ENCODE data around the gene ZDHHC14. TPM values are rescaled to one million over a fixed set of nuclear protein-coding genes. Genes with fewer than 3 reads are reported as not detected.

ZDHHC14 gene
- total and polyA plus RNA-seq, 2 experiments from 2014 or later, result 3.0 to 7.4 TPM

- Mint-ChIP-seq H3K4me3 (no peak overlapping the region), H3K9me3 (no peaks in the 10 kb centered on the region), H3K36me3 (ENCODE audit: low read depth) (no peaks in the 10 kb centered on the region), H3K27ac (no peak overlapping the region), H3K27me3 (ENCODE audit: insufficient read depth, low read depth, poor library complexity) (peaks cover 2% of the 10 kb centered on the region), H3K4me1 (peaks cover 9% of the 10 kb centered on the region)
- DNase-seq (ENCODE audit: low spot score) (no peak), ATAC-seq (no peak)
- no peak overlapping the region for H3K27ac ChIP-seq (ENCODE audit: low read depth)
- H3K4me1 ChIP-seq (ENCODE audit: insufficient read depth), result peaks cover 3% of the 10 kb centered on the region; the same call in 1 of the 2 replicates
- no peaks in the 10 kb centered on the region for H4K20me1 ChIP-seq (replicated peaks; ENCODE audit: insufficient read depth)
- H3F3A ChIP-seq (replicated peaks; ENCODE audit: low read depth), result no peaks in the 10 kb centered on the region
- H3K27me3 ChIP-seq (ENCODE audit: insufficient read depth), result no peaks in the 10 kb centered on the region
- H3K4me3 ChIP-seq, result no peak overlapping the region
- H3K36me3 ChIP-seq (ENCODE audit: insufficient read depth), result no peaks in the 10 kb centered on the region
- H3K79me2 ChIP-seq (replicated peaks; ENCODE audit: insufficient read depth), result no peaks in the 10 kb centered on the region
- no peak for TF ChIP-seq ZNF462 (CRISPR knock-in tag; IDR thresholded peaks at IDR 0.05)
- TF ChIP-seq, protein P1, sequence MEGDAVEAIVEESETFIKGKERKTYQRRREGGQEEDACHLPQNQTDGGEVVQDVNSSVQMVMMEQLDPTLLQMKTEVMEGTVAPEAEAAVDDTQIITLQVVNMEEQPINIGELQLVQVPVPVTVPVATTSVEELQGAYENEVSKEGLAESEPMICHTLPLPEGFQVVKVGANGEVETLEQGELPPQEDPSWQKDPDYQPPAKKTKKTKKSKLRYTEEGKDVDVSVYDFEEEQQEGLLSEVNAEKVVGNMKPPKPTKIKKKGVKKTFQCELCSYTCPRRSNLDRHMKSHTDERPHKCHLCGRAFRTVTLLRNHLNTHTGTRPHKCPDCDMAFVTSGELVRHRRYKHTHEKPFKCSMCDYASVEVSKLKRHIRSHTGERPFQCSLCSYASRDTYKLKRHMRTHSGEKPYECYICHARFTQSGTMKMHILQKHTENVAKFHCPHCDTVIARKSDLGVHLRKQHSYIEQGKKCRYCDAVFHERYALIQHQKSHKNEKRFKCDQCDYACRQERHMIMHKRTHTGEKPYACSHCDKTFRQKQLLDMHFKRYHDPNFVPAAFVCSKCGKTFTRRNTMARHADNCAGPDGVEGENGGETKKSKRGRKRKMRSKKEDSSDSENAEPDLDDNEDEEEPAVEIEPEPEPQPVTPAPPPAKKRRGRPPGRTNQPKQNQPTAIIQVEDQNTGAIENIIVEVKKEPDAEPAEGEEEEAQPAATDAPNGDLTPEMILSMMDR (conservative IDR thresholded peaks at IDR 0.05; ENCODE audit: low read depth in 2 of 2), result no peak
- no peak for TF ChIP-seq STAT1 (IDR thresholded peaks at IDR 0.05; ENCODE audit: unreplicated experiment)
- TF ChIP-seq JUNB (IDR thresholded peaks at IDR 0.05; ENCODE audit: unreplicated experiment), result no peak
- no peak for TF ChIP-seq ZNF331 (CRISPR knock-in tag; IDR thresholded peaks at IDR 0.05; ENCODE audit: low read depth)
- no peak for TF ChIP-seq ETS1 (IDR thresholded peaks at IDR 0.05)
- TF ChIP-seq NANOG (IDR thresholded peaks at IDR 0.05; ENCODE audit: borderline replicate concordance), result no peak
- TF ChIP-seq CREB1 (CRISPR knock-in tag; IDR thresholded peaks at IDR 0.05; ENCODE audit: low read depth), result no peak
- no peak for TF ChIP-seq EZH2 (IDR thresholded peaks at IDR 0.05; ENCODE audit: low read depth, unreplicated experiment)
- no peak for TF ChIP-seq ZNF114 (CRISPR knock-in tag; IDR thresholded peaks at IDR 0.05)
- TF ChIP-seq EZH2phosphoT487 (IDR thresholded peaks at IDR 0.05; ENCODE audit: unreplicated experiment), result no peak
- TF ChIP-seq REST (IDR thresholded peaks at IDR 0.05; ENCODE audit: unreplicated experiment), result no peak
- no peak for TF ChIP-seq POLR2AphosphoS5 (IDR thresholded peaks at IDR 0.05; ENCODE audit: low read depth)
- H3K4me2 ChIP-seq, result no peak overlapping the region
- H2AFZ ChIP-seq, result no peak overlapping the region
- no peaks in the 10 kb centered on the region for H3K9me2 ChIP-seq (ENCODE audit: insufficient read depth)
These were observed 275.5 kb downstream of the ZDHHC14 start for GRCh38 chr6:157656437-157656997.
